Karpas-422 (cell line): Measurements from ENCODE around the gene AZIN2. TPM values are rescaled to one million over a fixed set of nuclear protein-coding genes. Genes with fewer than 3 reads are reported as not detected.

Experiments
- DNase-seq: peaks from one replicate; pipeline ENCODE4 v3.0.0-alpha.2; 2015
- H2AFZ ChIP-seq: fragments of 200-600 bp; sonication (generic); 2 replicates; pipeline ENCODE4 v1.6.1; 2014; ENCODE audit warnings: antibody characterized with exemption, low read length, mixed read lengths
- H3K27ac ChIP-seq: fragments of 200-600 bp; sonication (generic); 2 replicates; pipeline ENCODE4 v1.5.1; 2014; ENCODE audit warnings: mild to moderate bottlenecking, low read length, moderate library complexity
- H3K27me3 ChIP-seq: fragments of 200-600 bp; sonication (generic); 2 replicates; pipeline ENCODE4 v1.6.1; 2014; ENCODE audit warnings: low read length, mixed read lengths
- H3K36me3 ChIP-seq: fragments of 200-600 bp; sonication (generic); 2 replicates; pipeline ENCODE4 v1.6.1; 2014; ENCODE audit warnings: low read length, mixed read lengths; ENCODE audit not compliant: insufficient read depth
- H3K4me1 ChIP-seq: fragments of 200-600 bp; sonication (generic); 2 replicates; pipeline ENCODE4 v1.6.1; 2014; ENCODE audit warnings: mild to moderate bottlenecking, low read length, mixed read lengths
- H3K4me2 ChIP-seq: fragments of 200-600 bp; sonication (generic); 2 replicates; pipeline ENCODE4 v1.6.1; 2014; ENCODE audit warnings: low read length, low read depth, mild to moderate bottlenecking; ENCODE audit not compliant: poor library complexity, severe bottlenecking
- H3K4me3 ChIP-seq: fragments of 200-600 bp; sonication (generic); 2 replicates; pipeline ENCODE4 v1.5.1; 2014; ENCODE audit warnings: mild to moderate bottlenecking, antibody characterized with exemption, low read length, mixed read lengths
- H3K79me2 ChIP-seq: fragments of 200-600 bp; sonication (generic); 2 replicates; pipeline ENCODE4 v1.6.1; 2014; ENCODE audit warnings: mild to moderate bottlenecking, low read length, mixed read lengths
- H3K9ac ChIP-seq: fragments of 200-600 bp; sonication (generic); 2 replicates; pipeline ENCODE4 v1.6.0; 2014; ENCODE audit warnings: low read length
- H3K9me2 ChIP-seq: fragments of 200-600 bp; sonication (generic), shearing (Covaris generic); replicated peaks from 2 replicates; pipeline ENCODE4 v1.6.0; 2014; ENCODE audit warnings: mild to moderate bottlenecking, low read length, moderate library complexity; ENCODE audit not compliant: insufficient read depth
- H3K9me3 ChIP-seq: fragments of 300-700, 200-600 bp; sonication (generic); 2 replicates; pipeline ENCODE4 v1.6.1; 2014; ENCODE audit warnings: low read length, mixed read lengths
- H4K20me1 ChIP-seq: fragments of 200-600 bp; sonication (generic); 2 replicates; pipeline ENCODE4 v1.6.1; 2014; ENCODE audit warnings: mild to moderate bottlenecking, antibody characterized with exemption, low read length, low read depth; ENCODE audit not compliant: insufficient read depth
- total RNA-seq: library from RNA; depleted of rRNA; stranded (reverse); fragments of >200 nt; shearing (Covaris generic); gene quantifications from 2 replicates; pipeline ENCODE4 v1.2.3, GENCODE V29; 2014; ENCODE audit warnings: low replicate concordance

AZIN2 gene
- total RNA-seq, 1 experiment from 2014 or later: 0.30 TPM

DNA sequence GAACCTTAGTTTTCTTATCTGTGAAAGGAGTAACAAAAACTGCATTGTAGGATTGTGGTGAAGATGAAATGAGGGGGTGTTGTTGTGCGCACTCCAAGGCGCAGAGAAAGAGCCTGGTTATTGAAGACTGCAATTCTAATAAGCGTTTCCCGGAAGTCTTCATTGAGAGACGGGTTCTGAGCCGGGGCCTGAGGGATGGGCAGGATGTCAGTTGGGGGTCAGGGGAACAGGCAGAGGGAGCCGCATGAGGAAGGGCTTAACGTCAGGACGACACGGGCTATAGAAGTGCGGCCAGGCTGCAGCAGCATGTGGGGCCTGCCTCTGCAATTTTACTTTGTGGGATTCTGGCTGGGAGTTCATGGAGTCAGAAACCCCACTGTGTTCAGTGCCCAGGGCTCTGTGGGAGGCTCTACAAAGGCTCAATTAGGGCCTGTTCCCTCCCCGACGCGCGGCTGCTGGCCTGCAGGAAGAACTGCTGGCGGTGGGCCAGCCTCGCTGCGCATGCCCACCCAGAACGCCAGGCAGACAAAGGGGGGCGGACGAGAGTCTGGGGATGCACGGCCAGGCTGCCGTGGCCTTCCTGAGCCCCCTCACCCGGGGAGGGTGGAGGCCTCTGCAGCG is 80.2 kb downstream of the AZIN2 start:
- Histone ChIP-seq H3K36me3 (peaks cover 6% of the 10 kb centered on the region; the same call in 1 of the 2 replicates), H3K9me2 (no peaks in the 10 kb centered on the region), H2AFZ (no peak overlapping the region), H3K79me2 (no peaks in the 10 kb centered on the region), H3K9ac (no peak overlapping the region), H3K27me3 (no peaks in the 10 kb centered on the region), H3K4me1 (no peaks in the 10 kb centered on the region), H3K9me3 (no peaks in the 10 kb centered on the region), H3K4me3 (no peak overlapping the region), H3K27ac (no peak overlapping the region), H3K4me2 (no peak overlapping the region), H4K20me1 (no peaks in the 10 kb centered on the region)
- no peak for DNase-seq

DNA sequence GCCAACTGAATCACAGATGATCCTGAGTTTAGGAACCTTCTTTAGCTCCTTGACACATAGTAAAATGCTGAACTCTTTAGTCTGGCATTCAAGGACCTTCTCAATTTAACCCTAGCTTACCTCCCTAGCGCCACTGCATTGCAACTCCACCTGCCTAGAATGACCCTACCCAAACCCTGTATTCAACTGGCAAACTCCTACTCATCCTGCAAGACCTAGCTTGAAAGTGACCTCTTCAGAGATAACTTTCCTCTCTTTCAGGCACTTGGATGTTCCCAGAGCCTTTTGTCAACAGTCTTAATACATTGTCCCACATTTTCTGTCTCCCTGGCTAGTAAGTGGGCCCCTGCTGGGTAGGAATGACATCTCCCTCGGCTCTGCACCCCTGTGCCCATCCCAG is 81.2 kb downstream of the AZIN2 start:
- no peak for DNase-seq
- Histone ChIP-seq H3K27me3 (no peaks in the 10 kb centered on the region), H2AFZ (no peak overlapping the region), H3K4me1 (no peaks in the 10 kb centered on the region), H3K27ac (no peak overlapping the region), H3K9ac (no peak overlapping the region), H3K4me3 (no peak overlapping the region), H3K36me3 (peaks cover 6% of the 10 kb centered on the region; the same call in 1 of the 2 replicates), H3K9me3 (no peaks in the 10 kb centered on the region), H4K20me1 (no peaks in the 10 kb centered on the region), H3K4me2 (no peak overlapping the region), H3K79me2 (no peaks in the 10 kb centered on the region), H3K9me2 (no peaks in the 10 kb centered on the region)

DNA sequence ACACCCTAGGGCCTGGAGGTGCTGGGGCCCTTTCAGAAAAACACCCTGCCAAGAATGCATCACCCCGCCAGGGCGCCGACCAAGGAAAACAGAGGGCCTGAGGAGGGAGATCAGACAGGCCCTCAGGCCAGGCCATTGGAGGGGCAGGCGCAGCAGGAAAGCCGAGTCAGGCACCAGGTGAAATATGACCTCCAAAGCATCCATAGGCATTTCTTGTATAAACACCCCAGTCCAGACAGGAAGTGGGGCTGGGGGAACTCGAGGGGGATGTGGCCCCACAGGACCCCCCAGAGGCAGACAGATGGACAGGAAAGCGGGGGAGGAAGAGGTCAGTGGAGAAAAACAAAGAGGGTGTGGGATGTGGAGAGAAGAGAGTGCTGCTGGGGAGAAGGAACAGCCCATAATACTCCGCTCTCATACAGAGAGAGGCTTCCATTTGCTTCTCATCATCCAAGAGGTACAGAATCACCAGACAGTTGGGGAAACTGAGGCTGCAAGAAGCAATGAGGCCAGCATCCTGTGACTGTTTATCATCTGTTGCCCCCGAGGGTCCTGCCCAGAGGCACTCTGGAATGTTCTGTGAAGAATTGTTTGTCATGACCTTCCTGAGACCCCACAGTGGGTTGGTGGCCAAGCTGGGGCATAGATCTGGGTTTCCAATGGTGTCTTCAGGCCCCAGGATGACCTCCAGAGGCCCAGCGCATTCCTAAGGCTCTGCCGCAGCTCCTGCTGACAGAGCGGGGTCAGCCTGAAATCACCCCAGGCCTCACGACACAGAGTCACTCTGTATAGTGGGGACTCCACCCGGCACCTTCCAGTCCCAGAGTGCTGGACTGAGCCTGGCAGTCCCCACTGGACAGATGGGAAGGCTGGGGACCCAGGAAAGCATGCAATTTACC is 82.9 kb downstream of the AZIN2 start:
- Histone ChIP-seq H3K27me3 (no peaks in the 10 kb centered on the region), H3K4me2 (no peak overlapping the region), H3K9me2 (no peaks in the 10 kb centered on the region), H3K27ac (no peak overlapping the region), H3K4me1 (no peaks in the 10 kb centered on the region), H3K36me3 (no peaks in the 10 kb centered on the region), H3K9me3 (no peaks in the 10 kb centered on the region), H3K9ac (no peak overlapping the region), H2AFZ (no peak overlapping the region), H4K20me1 (no peaks in the 10 kb centered on the region), H3K79me2 (0 out of 2 replicates have a peak, but pooled peaks cover 5% of the 10 kb centered on the region), H3K4me3 (no peak overlapping the region)
- DNase-seq: no peak

DNA sequence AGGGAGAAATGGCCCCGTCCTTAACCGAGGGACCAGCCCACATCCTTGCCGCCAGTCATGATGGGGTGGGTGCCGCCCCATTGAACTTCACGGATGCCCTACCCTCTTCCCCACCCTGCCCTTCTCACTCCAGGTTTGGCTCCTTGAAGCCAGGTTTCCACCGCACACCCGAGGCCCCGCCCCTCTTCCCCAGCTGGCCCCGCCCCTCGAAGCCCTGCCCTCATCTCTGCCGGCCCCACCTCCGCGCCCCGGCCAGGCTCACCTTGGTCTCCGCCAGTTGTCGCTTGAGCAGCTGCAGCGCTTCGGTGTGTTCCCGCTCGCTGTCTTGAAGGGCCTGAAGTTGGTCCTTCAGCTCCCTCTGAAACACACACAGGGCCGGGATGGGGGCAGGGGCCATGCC is 84.3 kb downstream of the AZIN2 start:
- Histone ChIP-seq H3K9me2 (no peaks in the 10 kb centered on the region), H3K36me3 (no peaks in the 10 kb centered on the region), H3K4me1 (peaks cover 11% of the 10 kb centered on the region), H3K27me3 (no peaks in the 10 kb centered on the region), H3K4me3 (no peak overlapping the region), H3K4me2 (no peak overlapping the region), H4K20me1 (no peaks in the 10 kb centered on the region), H2AFZ (no peak overlapping the region), H3K79me2 (peaks cover 12% of the 10 kb centered on the region; the same call in 1 of the 2 replicates), H3K9ac (no peak overlapping the region), H3K27ac (no peak overlapping the region), H3K9me3 (no peaks in the 10 kb centered on the region)
- DNase-seq: no peak

DNA sequence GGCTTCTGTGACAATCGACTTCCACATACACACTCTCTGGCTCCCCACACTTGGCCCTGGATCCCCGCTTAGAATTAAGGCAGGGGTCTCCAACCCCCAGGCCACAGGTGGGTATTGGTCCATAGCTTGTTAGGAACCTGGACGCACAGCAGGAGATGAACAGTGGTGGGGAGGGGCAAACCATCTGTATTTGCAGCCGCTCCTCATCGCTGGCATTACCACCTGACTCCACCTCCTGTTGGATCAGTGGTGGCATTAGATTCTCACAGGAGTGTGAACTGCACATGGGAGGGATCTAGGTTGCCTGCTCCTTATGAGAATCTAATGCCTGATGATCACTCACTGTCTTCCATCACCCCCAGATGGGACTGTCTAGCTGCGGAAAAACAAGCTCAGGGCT is 84.9 kb downstream of the AZIN2 start:
- Histone ChIP-seq H3K4me3 (no peak overlapping the region), H4K20me1 (no peaks in the 10 kb centered on the region), H2AFZ (no peak overlapping the region), H3K9me3 (no peaks in the 10 kb centered on the region), H3K27me3 (no peaks in the 10 kb centered on the region), H3K79me2 (peaks cover 18% of the 10 kb centered on the region), H3K9me2 (no peaks in the 10 kb centered on the region), H3K4me1 (peaks cover 17% of the 10 kb centered on the region), H3K4me2 (no peak overlapping the region), H3K9ac (no peak overlapping the region), H3K36me3 (no peaks in the 10 kb centered on the region), H3K27ac (no peak overlapping the region)
- DNase-seq: no peak

DNA sequence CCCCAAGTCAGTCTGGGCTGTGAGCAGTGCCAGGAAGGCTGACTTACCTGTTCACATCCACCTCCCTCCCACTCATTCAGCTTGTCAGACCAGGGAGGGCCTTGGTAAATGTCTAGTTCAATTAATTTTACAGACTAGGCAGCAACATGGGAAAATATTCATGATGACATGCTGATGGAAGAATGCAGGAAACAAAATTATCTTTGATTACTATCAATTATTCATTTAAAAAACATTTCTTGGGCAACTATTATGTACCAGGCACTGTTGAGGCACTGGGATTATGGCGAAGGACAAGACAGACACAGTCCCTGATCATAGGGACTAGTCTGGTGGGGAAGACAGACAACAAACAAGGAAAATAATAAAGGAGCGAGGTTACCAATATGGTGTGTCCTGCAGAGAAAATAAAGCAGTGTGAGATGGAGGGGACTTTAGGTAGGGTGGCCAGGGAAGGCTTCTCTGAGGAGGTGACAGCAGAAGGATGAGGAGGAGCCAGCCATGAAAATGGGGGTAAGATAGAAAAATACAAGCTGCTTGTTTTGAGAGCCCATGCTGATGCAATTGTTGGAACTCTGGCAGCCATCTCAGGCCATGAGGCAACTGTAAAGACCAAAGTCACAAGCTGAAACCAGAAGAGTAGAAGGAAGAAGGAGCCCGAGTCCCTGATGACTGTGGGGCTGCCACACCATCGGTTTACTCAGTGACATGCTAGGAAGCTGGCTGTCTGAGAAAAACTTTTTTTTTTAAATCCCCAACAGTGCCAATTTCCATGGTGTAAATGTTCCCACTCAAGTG is 86.9 kb downstream of the AZIN2 start:
- H3K79me2 ChIP-seq: peaks cover 31% of the 10 kb centered on the region
- no peak for DNase-seq
- no peaks in the 10 kb centered on the region for H3K9me3 ChIP-seq
- no peaks in the 10 kb centered on the region for H4K20me1 ChIP-seq
- no peak overlapping the region for H3K9ac ChIP-seq
- no peak overlapping the region for H3K4me3 ChIP-seq
- H3K36me3 ChIP-seq: no peaks in the 10 kb centered on the region
- H3K27ac ChIP-seq: no peak overlapping the region
- peaks cover 29% of the 10 kb centered on the region for H3K4me1 ChIP-seq
- no peaks in the 10 kb centered on the region for H3K9me2 ChIP-seq
- H3K4me2 ChIP-seq: no peak overlapping the region
- H3K27me3 ChIP-seq: no peaks in the 10 kb centered on the region
- H2AFZ ChIP-seq: no peak overlapping the region

DNA sequence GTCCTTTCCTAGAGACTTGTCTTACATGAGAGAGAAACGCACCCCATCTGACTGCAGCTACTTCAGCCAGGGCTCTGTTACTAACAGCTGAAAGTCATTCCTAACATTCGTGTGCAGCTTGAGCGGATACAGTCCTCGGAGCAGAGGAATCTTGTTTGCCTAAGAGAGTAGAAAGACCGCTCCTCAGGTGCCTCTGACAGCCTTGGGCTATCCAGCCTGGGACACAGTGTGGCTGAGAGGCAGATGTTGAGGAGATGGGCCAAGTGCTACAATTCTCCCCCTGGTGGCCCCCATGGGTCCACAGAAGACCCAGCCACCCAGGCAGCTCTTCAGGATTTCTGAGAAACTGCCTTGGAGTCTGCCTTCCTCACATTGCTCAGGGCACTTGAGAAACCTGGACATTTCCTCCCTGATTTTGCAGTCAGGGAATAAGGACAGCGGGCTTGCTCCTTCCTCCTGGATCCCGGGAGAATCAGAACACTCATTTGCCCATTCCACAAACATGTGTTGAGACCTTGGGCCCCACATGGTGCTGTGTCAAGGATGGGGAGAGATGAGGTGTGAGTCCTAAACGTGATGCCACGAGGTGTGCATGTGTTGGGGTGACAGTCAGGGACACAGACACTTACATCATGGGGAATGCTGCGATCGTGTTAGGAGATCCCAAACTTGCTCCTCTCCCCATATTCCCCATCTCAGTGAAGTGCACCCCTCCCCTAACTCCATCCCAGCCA is 87.8 kb downstream of the AZIN2 start:
- DNase-seq: no peak
- no peaks in the 10 kb centered on the region for H3K27me3 ChIP-seq
- H3K27ac ChIP-seq: no peak overlapping the region

More for the DNA sequence above, 87.8 kb downstream of the AZIN2 start:
- H3K36me3 ChIP-seq: no peaks in the 10 kb centered on the region
- no peaks in the 10 kb centered on the region for H3K9me2 ChIP-seq
- no peaks in the 10 kb centered on the region for H3K9me3 ChIP-seq
- peaks cover 29% of the 10 kb centered on the region for H3K4me1 ChIP-seq
- peaks cover 31% of the 10 kb centered on the region for H3K79me2 ChIP-seq
- H3K9ac ChIP-seq: no peak overlapping the region
- no peaks in the 10 kb centered on the region for H4K20me1 ChIP-seq
- H3K4me3 ChIP-seq: no peak overlapping the region
- no peak overlapping the region for H2AFZ ChIP-seq
- no peak overlapping the region for H3K4me2 ChIP-seq
